Lower leg skin (tissue), 4 donors: ENCODE data around the gene FBLN1. TPM values are rescaled to one million over a fixed set of nuclear protein-coding genes. Genes with fewer than 3 reads are reported as not detected.

Experiments used
- DNase-seq, 2 donors: peaks; one replicate each; pipeline ENCODE4 v3.0.0-alpha.2; 2019; ENCODE audit warnings: low spot score in 2 of 2
- H3K4me3 ChIP-seq: fragments of 200-600 bp; sonication (generic); 2 replicates; pipeline ENCODE4 v1.5.1; 2017; ENCODE audit warnings: mild to moderate bottlenecking, low read depth; ENCODE audit not compliant: poor library complexity, severe bottlenecking
- POLR2A ChIP-seq, 2 donors: fragments of 450-650 bp; IDR thresholded peaks; one replicate each; pipeline ENCODE4 v1.6.1; 2016 to 2017; ENCODE audit warnings: antibody characterized with exemption in 2 of 2, mild to moderate bottlenecking in 1 of 2, moderate library complexity in 1 of 2
- WGBS, 2 donors: methylation state at CpG; one replicate each; pipeline ENCODE4 v1.1.5; 2018; 5-methylcytosine and 5-hydroxymethylcytosine counted together
- intact Hi-C: fragments of 100-400 bp; cut with DNase I; formaldehyde crosslinking; loops from one replicate; pipeline ENCODE4 v1.15.0; 2023; ENCODE audit warnings: low total_unique reads
- total RNA-seq, 4 donors: library from RNA; depleted of rRNA; stranded (reverse); fragments of >200 nt; gene quantifications; one replicate each; pipeline ENCODE4 v1.1.0, GENCODE V29; 2016
- TF ChIP-seq, protein P1 (sequence below), 3 donors: fragments of 450-650 bp; IDR thresholded peaks; one replicate each; pipeline ENCODE4 v1.5.1; 2016; ENCODE audit warnings: antibody characterized with exemption in 3 of 3, mild to moderate bottlenecking in 3 of 3, moderate library complexity in 2 of 3

The FBLN1 gene
- total RNA-seq, 4 donors from 2014 or later: 114 to 414 (median 163) TPM

DNA sequence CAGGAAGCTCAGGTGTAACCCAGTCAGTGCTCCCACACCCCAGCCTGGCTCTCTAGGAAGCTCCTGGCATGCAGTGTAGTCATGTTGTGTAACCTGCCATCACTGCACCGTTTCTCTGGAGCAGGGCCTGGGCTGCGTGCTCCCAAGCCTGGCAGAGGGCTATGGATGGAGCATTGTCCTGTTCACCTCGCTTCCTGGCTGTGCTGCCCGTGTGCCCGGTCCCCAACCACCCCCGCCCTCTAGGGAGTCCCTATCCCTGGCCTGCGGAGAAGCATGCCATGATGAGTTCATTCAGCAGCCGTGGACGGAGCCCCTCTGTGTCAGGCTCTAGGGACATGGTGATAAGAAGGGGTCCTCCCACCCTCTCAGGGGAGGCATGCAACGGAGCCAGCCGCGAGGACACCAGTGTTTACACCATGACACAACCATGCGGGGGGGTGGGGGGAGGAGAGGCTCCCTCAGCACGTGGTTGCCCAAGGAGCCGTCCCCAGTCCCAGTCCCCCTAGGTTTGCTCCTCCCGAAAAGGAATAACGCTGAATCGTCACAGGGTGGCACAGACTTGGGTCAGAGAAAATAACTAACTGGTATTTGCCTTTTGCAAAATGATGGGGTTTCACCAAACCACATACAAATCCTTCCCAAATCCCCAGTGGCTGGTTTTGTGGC is 73.1 kb downstream of the FBLN1 start:
- WGBS, 2 donors: 65 to 69% methylated on average over 8 to 16 of the region's 18 CpGs
- intact Hi-C loops: loop anchor here (5.0 kb wide), 1 partner anchor 72 kb away; no protein-coding TSS in a partner anchor

DNA sequence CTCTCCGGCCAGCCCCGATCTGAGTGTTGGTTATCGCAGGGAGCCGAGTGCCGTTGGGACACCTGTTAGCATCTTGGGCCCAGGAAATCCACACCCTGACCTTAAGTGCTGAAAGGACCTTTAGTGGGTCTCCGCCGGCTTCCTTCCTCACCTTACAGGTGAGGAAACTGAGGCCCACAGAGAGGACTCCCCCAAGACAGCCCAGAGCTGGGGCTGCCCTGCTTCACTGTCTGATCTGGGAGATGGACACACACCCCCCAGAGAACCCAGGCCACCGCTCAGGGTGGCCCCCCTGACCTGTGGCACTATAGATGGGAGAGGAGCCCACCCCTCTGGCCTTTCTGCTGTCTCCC is 73.6 kb downstream of the FBLN1 start:
- no peak for TF ChIP-seq POLR2A (IDR thresholded peaks at IDR 0.05)
- TF ChIP-seq, protein P1, sequence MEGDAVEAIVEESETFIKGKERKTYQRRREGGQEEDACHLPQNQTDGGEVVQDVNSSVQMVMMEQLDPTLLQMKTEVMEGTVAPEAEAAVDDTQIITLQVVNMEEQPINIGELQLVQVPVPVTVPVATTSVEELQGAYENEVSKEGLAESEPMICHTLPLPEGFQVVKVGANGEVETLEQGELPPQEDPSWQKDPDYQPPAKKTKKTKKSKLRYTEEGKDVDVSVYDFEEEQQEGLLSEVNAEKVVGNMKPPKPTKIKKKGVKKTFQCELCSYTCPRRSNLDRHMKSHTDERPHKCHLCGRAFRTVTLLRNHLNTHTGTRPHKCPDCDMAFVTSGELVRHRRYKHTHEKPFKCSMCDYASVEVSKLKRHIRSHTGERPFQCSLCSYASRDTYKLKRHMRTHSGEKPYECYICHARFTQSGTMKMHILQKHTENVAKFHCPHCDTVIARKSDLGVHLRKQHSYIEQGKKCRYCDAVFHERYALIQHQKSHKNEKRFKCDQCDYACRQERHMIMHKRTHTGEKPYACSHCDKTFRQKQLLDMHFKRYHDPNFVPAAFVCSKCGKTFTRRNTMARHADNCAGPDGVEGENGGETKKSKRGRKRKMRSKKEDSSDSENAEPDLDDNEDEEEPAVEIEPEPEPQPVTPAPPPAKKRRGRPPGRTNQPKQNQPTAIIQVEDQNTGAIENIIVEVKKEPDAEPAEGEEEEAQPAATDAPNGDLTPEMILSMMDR (IDR thresholded peaks at IDR 0.05): no peak
- 93 to 98% methylated on average over 8 of the region's 8 CpGs for WGBS, 2 donors
- intact Hi-C loops: loop anchor here (5.0 kb wide), 1 partner anchor 71 kb away; no protein-coding TSS in a partner anchor
- no peak for DNase-seq
- no peak overlapping the region for H3K4me3 ChIP-seq

More for the DNA sequence above, 73.1 kb downstream of the FBLN1 start:
- DNase-seq: no peak
- TF ChIP-seq, protein P1 (IDR thresholded peaks at IDR 0.05): no peak
- TF ChIP-seq POLR2A (IDR thresholded peaks at IDR 0.05): no peak
- H3K4me3 ChIP-seq: no peak overlapping the region

DNA sequence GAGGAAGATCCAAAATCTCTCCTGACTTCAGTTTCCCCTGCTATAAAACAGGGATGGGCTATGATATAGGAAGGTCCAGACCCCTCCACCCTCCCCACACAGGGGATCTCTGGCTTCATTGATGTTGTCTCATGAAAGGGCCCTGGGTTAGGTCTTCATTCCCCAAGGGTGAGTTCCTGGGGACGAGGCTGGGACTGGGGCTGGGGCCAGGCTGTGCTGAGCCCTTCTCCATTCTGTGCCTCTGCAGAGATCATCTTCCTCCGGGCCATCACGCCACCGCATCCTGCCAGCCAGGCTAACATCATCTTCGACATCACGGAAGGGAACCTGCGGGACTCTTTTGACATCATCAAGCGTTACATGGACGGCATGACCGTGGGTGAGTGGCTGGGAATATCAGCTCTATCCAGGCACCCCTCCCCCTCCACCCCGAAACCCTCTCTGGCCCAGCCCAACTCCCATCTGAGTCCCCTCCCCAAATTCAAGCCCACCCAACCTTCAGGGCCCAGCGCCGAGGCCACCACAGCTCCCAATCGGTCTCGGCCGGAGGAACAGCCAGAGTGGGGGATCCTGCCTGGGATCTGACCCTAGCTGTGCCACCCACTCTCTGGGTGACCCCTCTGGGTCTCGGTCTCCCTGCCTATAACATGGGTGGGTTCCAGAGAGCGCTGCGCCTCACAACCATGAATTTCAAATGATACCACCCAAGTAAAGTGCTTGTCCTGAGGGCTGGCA is 74.2 kb downstream of the FBLN1 start:
- peak in 1 of 2 donors; percentile 84 for DNase-seq
- no peak for TF ChIP-seq POLR2A (IDR thresholded peaks at IDR 0.05)
- TF ChIP-seq, protein P1 (IDR thresholded peaks at IDR 0.05): no peak
- WGBS, 2 donors: 86 to 90% methylated on average over 19 of the region's 19 CpGs
- no peak overlapping the region for H3K4me3 ChIP-seq
- intact Hi-C loops: loop anchor here (5.0 kb wide), 1 partner anchor 70 kb away; no protein-coding TSS in a partner anchor

DNA sequence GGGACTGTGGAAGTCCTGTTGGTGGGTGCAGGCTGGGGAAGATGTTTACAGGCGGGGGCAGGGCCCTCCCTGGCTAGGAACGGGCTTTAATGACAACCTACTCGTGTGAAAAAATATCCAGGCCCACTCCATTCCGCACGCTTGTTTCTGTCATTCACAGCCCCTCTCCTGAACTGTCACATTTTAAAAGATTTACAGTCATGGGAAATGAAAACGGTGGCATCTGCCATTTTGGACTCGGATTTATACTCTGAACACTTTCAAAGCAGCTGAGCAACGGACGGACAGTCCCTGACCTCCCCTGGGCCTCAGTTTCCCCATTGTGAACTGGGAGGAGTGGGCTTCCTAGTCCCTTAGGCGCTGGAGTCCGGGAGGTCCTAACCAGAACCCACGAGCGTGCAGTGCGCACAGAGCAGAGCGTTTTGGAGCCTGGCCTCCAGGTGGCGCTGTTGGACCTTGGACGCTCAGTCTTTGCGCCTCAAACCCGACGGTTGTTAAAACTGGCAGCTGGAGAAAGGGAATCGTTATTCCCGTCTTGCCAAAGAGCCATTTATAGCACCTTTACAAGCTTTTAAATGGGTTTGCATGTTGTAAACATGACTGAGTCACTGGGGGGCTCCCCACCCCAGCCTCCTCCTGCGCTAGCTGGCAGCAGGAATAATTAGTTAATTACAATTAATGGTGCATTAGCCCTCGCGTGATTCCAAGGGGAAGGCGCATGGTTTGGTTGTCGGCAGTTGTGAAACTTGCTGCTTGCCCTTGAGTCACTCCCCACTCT is 75.3 kb downstream of the FBLN1 start:
- WGBS, 2 donors: 19 to 21% methylated on average over 25 to 27 of the region's 27 CpGs
- no peak overlapping the region for H3K4me3 ChIP-seq

DNA sequence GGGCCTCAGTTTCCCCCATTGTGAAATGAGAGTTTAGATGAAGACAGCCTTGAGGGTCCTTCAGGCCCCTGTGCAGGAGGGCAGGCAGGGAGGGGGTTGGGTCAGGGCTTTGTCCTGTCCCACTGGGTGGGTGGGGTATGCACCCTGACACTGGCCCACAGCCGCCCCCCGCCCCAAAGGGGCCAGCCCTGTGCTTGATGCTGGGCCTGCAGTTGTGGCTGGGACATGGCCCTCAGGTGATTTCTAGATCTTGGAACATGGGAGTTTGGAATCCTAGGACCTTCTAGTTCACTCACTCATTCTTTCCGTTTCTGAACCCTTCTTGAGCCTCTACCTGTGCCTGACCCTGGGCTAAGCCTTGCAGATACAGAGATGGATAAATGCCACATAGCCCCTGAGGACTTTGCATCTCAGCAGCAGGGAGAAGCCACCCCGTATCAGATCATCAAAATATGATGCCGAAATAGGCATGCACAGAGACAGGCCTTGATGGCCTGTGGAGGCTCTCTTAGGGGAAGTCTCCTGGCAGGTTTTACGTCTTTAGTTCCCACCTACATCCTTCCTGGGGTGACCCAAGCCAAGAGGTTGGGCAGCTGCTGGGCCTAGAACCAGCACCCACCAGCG is 76.0 kb downstream of the FBLN1 start:
- no peak for TF ChIP-seq POLR2A (IDR thresholded peaks at IDR 0.05)
- TF ChIP-seq, protein P1 (IDR thresholded peaks at IDR 0.05): no peak
- DNase-seq: no peak
- WGBS, 2 donors: 87 to 89% methylated on average over 7 of the region's 7 CpGs
- intact Hi-C loops: loop anchor here (5.0 kb wide), 1 partner anchor 69 kb away; no protein-coding TSS in a partner anchor
- no peak overlapping the region for H3K4me3 ChIP-seq

More for the DNA sequence above, 75.3 kb downstream of the FBLN1 start:
- no peak for TF ChIP-seq POLR2A (IDR thresholded peaks at IDR 0.05)
- TF ChIP-seq, protein P1 (IDR thresholded peaks at IDR 0.05): peak in 2 of 3 donors; percentile 59 to 67
- intact Hi-C loops: loop anchor here (5.0 kb wide), 1 partner anchor 69 kb away; no protein-coding TSS in a partner anchor
- peak; percentile 78 to 96 for DNase-seq
